GM10266 (cell line): Measurements from ENCODE around the gene ABCA1.

Experiments used
- DNase-seq: peaks from one replicate; pipeline ENCODE4 v3.0.0; 2012; ENCODE audit errors: extremely low spot score
- CTCF ChIP-seq: IDR thresholded peaks from 2 replicates; pipeline ENCODE4 v1.5.1; 2012; ENCODE audit warnings: mild to moderate bottlenecking, low read depth; ENCODE audit not compliant: control insufficient read depth, insufficient read depth; ENCODE audit errors: missing control alignments

The ABCA1 gene

DNA sequence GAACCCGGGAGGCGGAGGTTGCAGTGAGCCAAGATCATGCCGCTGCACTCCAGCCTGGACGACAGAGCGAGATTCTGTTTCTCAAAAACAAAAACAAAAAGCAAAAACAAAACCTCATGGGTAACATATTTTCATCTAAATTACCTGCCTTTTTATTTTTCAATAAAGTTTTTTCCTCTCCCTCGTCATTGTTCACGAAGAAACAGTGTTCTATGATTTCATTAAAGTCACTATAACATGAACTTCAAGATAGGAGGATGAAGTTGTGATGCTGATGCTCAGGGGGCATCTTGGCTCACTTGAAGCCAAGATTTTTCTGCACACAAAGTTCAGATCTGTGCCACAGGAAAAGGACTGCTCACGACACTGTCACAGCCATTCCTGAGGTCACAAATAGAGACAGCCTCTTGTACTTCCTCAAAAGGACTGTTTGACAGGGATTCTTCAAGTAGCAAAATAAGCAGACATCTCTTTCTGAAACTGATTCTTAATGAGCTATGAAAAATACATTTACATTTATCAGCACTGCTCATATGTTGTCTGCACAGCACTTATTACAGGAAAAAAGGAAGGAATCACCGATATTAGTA is 147.9 kb downstream of the ABCA1 start:
- TF ChIP-seq CTCF = no peak
- no peak for DNase-seq

DNA sequence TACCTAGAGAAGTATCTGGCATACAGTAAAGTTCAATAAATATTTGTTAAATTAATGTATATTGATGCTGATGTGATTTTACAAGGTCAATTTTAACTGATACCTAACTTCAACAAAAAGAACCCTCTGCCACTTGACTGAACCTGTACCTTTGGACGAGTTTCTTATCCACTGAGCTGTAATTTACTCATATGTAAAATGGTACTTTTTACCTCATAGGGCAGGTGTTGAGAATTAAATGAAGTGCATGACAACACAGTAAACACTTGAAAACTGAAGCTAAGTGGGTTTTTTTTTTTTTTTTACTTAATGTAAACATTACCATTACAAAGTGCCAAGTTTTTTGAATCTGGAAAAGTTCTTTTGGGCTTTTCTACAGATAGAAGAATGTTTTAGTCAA is 148.6 kb downstream of the ABCA1 start:
- no peak for TF ChIP-seq CTCF
- no peak for DNase-seq

- no peak for DNase-seq
- TF ChIP-seq CTCF = no peak
Measured at GRCh38 chr9:104778802-104779201, 149.2 kb downstream of the ABCA1 start.

GRCh38 chr9:104776797-104777196 is 151.2 kb downstream of the ABCA1 start:
- no peak for TF ChIP-seq CTCF
- DNase-seq = no peak

GRCh38 chr9:104775976-104776375 is 152.0 kb downstream of the ABCA1 start:
- DNase-seq = no peak
- no peak for TF ChIP-seq CTCF

GRCh38 chr9:104775574-104775936 is 152.4 kb downstream of the ABCA1 start:
- DNase-seq = peak; percentile 16

More at GRCh38 chr9:104775574-104775936, 152.4 kb downstream of the ABCA1 start:
- no peak for TF ChIP-seq CTCF
